CD4-positive, alpha-beta T cell (primary cell): ENCODE data around the gene IGF1R. TPM values are rescaled to one million over a fixed set of nuclear protein-coding genes. Genes with fewer than 3 reads are reported as not detected.

Experiments
- ATAC-seq: fragments of 200-7000 bp; cut with Tn5 transposase; one replicate; pipeline ENCODE4 v1.10.0; 2022; ENCODE audit warnings: mild to moderate bottlenecking; ENCODE audit not compliant: poor library complexity
- CTCF ChIA-PET: fragments of 350-600 bp; sonication (Branson Sonifier 250); formaldehyde crosslinking; loops from one replicate; lab custom pipeline; 2021; ENCODE audit warnings: antibody characterized with exemption, inconsistent platforms; lab: Charles Lee
- POLR2A ChIA-PET: fragments of 350-600 bp; sonication (Branson Sonifier 250); formaldehyde crosslinking; loops from one replicate; lab custom pipeline; 2021; ENCODE audit warnings: antibody characterized with exemption, inconsistent platforms; lab: Charles Lee
- DNase-seq, 14 experiments: peaks; one replicate each; pipeline ENCODE4 v3.0.0-alpha.2; 2013 to 2020; ENCODE audit warnings: mixed read lengths in 2 of 14
- H3K27ac ChIP-seq, 2 donors: one replicate each; pipeline versions ENCODE4 v1.5.1 to v1.7.0; 2013; ENCODE audit warnings: low read length in 2 of 2, low read depth in 1 of 2, mild to moderate bottlenecking in 1 of 2
- H3K27me3 ChIP-seq, 2 experiments: 1 replicate in 1 of 2; 2 replicates in 1 of 2; pipeline versions ENCODE4 v1.6.1 to v1.7.0; 2013; ENCODE audit warnings: low read length in 2 of 2, control low read depth in 1 of 2, mild to moderate bottlenecking in 1 of 2, moderate library complexity in 1 of 2; ENCODE audit not compliant: insufficient read depth in 2 of 2, control insufficient read depth in 1 of 2
- H3K36me3 ChIP-seq: one replicate; pipeline ENCODE4 v1.6.1; 2013; ENCODE audit warnings: low read length, control low read depth; ENCODE audit not compliant: insufficient read depth
- H3K4me1 ChIP-seq: one replicate; pipeline ENCODE4 v1.6.1; 2013; ENCODE audit warnings: low read length, control low read depth; ENCODE audit not compliant: insufficient read depth
- H3K4me3 ChIP-seq: one replicate; pipeline ENCODE4 v1.5.1; 2013; ENCODE audit warnings: mild to moderate bottlenecking, low read length, moderate library complexity
- H3K9me3 ChIP-seq, 2 experiments: 1 replicate in 1 of 2; 2 replicates in 1 of 2; pipeline versions ENCODE4 v1.6.1 to v1.7.0; 2013; ENCODE audit warnings: low read length in 2 of 2, mild to moderate bottlenecking in 2 of 2, control low read depth in 1 of 2, moderate library complexity in 1 of 2; ENCODE audit not compliant: control insufficient read depth in 1 of 2, insufficient read depth in 1 of 2
- H3K27ac Mint-ChIP-seq: one replicate; pipeline ENCODE4 v1.8.0; 2020; ENCODE audit warnings: mixed read lengths
- H3K27me3 Mint-ChIP-seq: one replicate; pipeline ENCODE4 v1.8.0; 2021; ENCODE audit warnings: mixed read lengths
- H3K36me3 Mint-ChIP-seq: one replicate; pipeline ENCODE4 v1.8.0; 2021; ENCODE audit warnings: low read depth, mixed read lengths
- H3K4me1 Mint-ChIP-seq: one replicate; pipeline ENCODE4 v1.8.0; 2021; ENCODE audit warnings: low read depth, mixed read lengths
- H3K4me3 Mint-ChIP-seq: one replicate; pipeline ENCODE4 v1.8.0; 2020; ENCODE audit warnings: mild to moderate bottlenecking, mixed read lengths
- H3K9me3 Mint-ChIP-seq: one replicate; pipeline ENCODE4 v1.8.0; 2020; ENCODE audit warnings: mixed read lengths
- CTCF ChIP-seq: fragments of 200-600 bp; IDR thresholded peaks from one replicate; pipeline ENCODE4 v1.8.0; 2022; ENCODE audit warnings: antibody characterized with exemption, mild to moderate bottlenecking
- intact Hi-C, 2 experiments: fragments of 100-400 bp; cut with DNase I in 1 of 2; cut with micrococcal nuclease in 1 of 2; formaldehyde crosslinking; loops; one replicate each; pipeline versions ENCODE4 v1.15.1 to v1.9.0; 2023 to 2025; cut with DNase I, micrococcal nuclease
- total RNA-seq, 174 experiments: library from RNA in 2 of 174; stranded (reverse) in 2 of 174; gene quantifications; one replicate each; pipeline ENCODE4 v1.2.3 and lab custom pipeline; 2021 to 2026

The IGF1R gene
- total RNA-seq, 2 experiments from 2014 or later = 39.2 to 40.3 TPM

- ChIA-PET CTCF (no interaction called here), POLR2A (no interaction called here)
- Histone ChIP-seq H3K27me3 (no peaks in the 10 kb centered on the region), H3K4me1 (peaks cover 19% of the 10 kb centered on the region), H3K4me3 (no peak overlapping the region), H3K36me3 (no peaks in the 10 kb centered on the region), H3K27ac (no peak overlapping the region), H3K9me3 (no peaks in the 10 kb centered on the region)
- H3K4me1 Mint-ChIP-seq = peaks cover 84% of the 10 kb centered on the region
- DNase-seq (no peak), ATAC-seq (no peak)
- H3K27ac Mint-ChIP-seq = no peak overlapping the region
- intact Hi-C loops = no loop called here
- H3K36me3 Mint-ChIP-seq = no peaks in the 10 kb centered on the region
- no peak for TF ChIP-seq CTCF
- H3K27me3 Mint-ChIP-seq = no peaks in the 10 kb centered on the region
- no peak overlapping the region for H3K4me3 Mint-ChIP-seq
- H3K9me3 Mint-ChIP-seq = no peaks in the 10 kb centered on the region
Observed at GRCh38 chr15:98740295-98740694, 92.0 kb downstream of the IGF1R start.

- ATAC-seq (no peak), DNase-seq (no peak)
- CTCF ChIA-PET = no interaction called here
- H3K9me3 Mint-ChIP-seq = no peaks in the 10 kb centered on the region
- POLR2A ChIA-PET = no interaction called here
- H3K27ac Mint-ChIP-seq = no peak overlapping the region
- intact Hi-C loops = no loop called here
- H3K4me1 ChIP-seq = peaks cover 21% of the 10 kb centered on the region
- H3K36me3 ChIP-seq = no peaks in the 10 kb centered on the region
- H3K27ac ChIP-seq = no peak overlapping the region
- H3K4me3 Mint-ChIP-seq = no peak overlapping the region
- no peaks in the 10 kb centered on the region for H3K27me3 ChIP-seq
- no peaks in the 10 kb centered on the region for H3K36me3 Mint-ChIP-seq
- H3K27me3 Mint-ChIP-seq = no peaks in the 10 kb centered on the region
- no peaks in the 10 kb centered on the region for H3K9me3 ChIP-seq
- TF ChIP-seq CTCF = no peak
- no peak overlapping the region for H3K4me3 ChIP-seq
- peaks cover 84% of the 10 kb centered on the region for H3K4me1 Mint-ChIP-seq
Observed at GRCh38 chr15:98740963-98741362, 92.6 kb downstream of the IGF1R start.

- POLR2A ChIA-PET = no interaction called here
- H3K27me3 Mint-ChIP-seq = no peaks in the 10 kb centered on the region
- H3K9me3 ChIP-seq = no peaks in the 10 kb centered on the region
- DNase-seq (no peak), ATAC-seq (no peak)
- H3K27me3 ChIP-seq = no peaks in the 10 kb centered on the region
- peaks cover 21% of the 10 kb centered on the region for H3K4me1 ChIP-seq
- H3K4me3 ChIP-seq = no peak overlapping the region
- peaks cover 80% of the 10 kb centered on the region for H3K4me1 Mint-ChIP-seq
- H3K36me3 ChIP-seq = no peaks in the 10 kb centered on the region
- H3K27ac ChIP-seq = no peak overlapping the region
- no peak overlapping the region for H3K27ac Mint-ChIP-seq
- no peak for TF ChIP-seq CTCF
- CTCF ChIA-PET = no interaction called here
- no peak overlapping the region for H3K4me3 Mint-ChIP-seq
- H3K36me3 Mint-ChIP-seq = no peaks in the 10 kb centered on the region
- intact Hi-C loops = no loop called here
- no peaks in the 10 kb centered on the region for H3K9me3 Mint-ChIP-seq
Observed at GRCh38 chr15:98743177-98743576, 94.8 kb downstream of the IGF1R start.
